HepG2 (cell line): ENCODE measurements around the gene RTCA. TPM values are rescaled to one million over a fixed set of nuclear protein-coding genes. Genes with fewer than 3 reads are reported as not detected.

ENCODE experiments used
- ATF3 ChIP-seq: sonication (generic); formaldehyde crosslinking; IDR thresholded peaks from 2 replicates; pipeline ENCODE4 v1.4.0; 2020; ENCODE audit warnings: missing genetic modification reagents
- FOXK1 ChIP-seq: sonication (generic); formaldehyde crosslinking; IDR thresholded peaks from 2 replicates; pipeline ENCODE4 v1.4.0; 2020; ENCODE audit warnings: low read depth, missing genetic modification reagents, borderline replicate concordance
- FOXP1 ChIP-seq, 2 experiments: fragments of 450-650 bp in 1 of 2; IDR thresholded peaks; 2 replicates each; pipeline ENCODE4 v1.6.1; 2017 to 2018; ENCODE audit warnings: antibody characterized with exemption in 1 of 2
- GABPB1 ChIP-seq: IDR thresholded peaks from 2 replicates; pipeline ENCODE4 v1.6.1; 2016; ENCODE audit warnings: mild to moderate bottlenecking, missing genetic modification reagents, moderate library complexity, missing compliant biosample characterization
- HDAC1 ChIP-seq: sonication (generic); formaldehyde crosslinking; IDR thresholded peaks from 2 replicates; pipeline ENCODE4 v1.5.1; 2020; ENCODE audit warnings: mild to moderate bottlenecking, missing genetic modification reagents
- JDP2 ChIP-seq: sonication (generic); formaldehyde crosslinking; IDR thresholded peaks from 2 replicates; pipeline ENCODE4 v1.8.1; 2022; ENCODE audit warnings: missing genetic modification reagents, borderline replicate concordance
- KDM1A ChIP-seq: IDR thresholded peaks from 2 replicates; pipeline ENCODE4 v1.6.1; 2016; ENCODE audit warnings: missing compliant biosample characterization
- MIER2 ChIP-seq: IDR thresholded peaks from 2 replicates; pipeline ENCODE4 v1.6.1; 2016; ENCODE audit warnings: missing biosample characterization, missing genetic modification reagents
- POGK ChIP-seq: sonication (generic); formaldehyde crosslinking; conservative IDR thresholded peaks from 2 replicates; pipeline ENCODE4 v1.8.0; 2022; ENCODE audit warnings: mild to moderate bottlenecking, moderate library complexity, missing genetic modification reagents
- PRDM15 ChIP-seq: sonication (generic); formaldehyde crosslinking; IDR thresholded peaks from 2 replicates; pipeline ENCODE4 v1.4.0; 2020; ENCODE audit warnings: missing genetic modification reagents
- SMAD3 ChIP-seq: sonication (generic); formaldehyde crosslinking; IDR thresholded peaks from 2 replicates; pipeline ENCODE4 v1.4.0; 2020; ENCODE audit warnings: missing genetic modification reagents
- SMYD3 ChIP-seq: sonication (generic); formaldehyde crosslinking; IDR thresholded peaks from 2 replicates; pipeline ENCODE4 v1.8.1; 2023; ENCODE audit warnings: mild to moderate bottlenecking, missing genetic modification reagents
- STAT5B ChIP-seq: sonication (generic); formaldehyde crosslinking; IDR thresholded peaks from 2 replicates; pipeline ENCODE4 v1.4.0; 2020; ENCODE audit warnings: missing genetic modification reagents
- YY1 ChIP-seq: IDR thresholded peaks from 2 replicates; pipeline ENCODE4 v1.6.1; 2011; ENCODE audit warnings: low read length, low read depth, moderate library complexity, mild to moderate bottlenecking; ENCODE audit not compliant: insufficient read depth, insufficient replicate concordance
- ZNF121 ChIP-seq: sonication (generic); formaldehyde crosslinking; IDR thresholded peaks from 2 replicates; pipeline ENCODE4 v1.5.0; 2020; ENCODE audit warnings: mild to moderate bottlenecking, missing genetic modification reagents
- ZNF292 ChIP-seq: sonication (generic); formaldehyde crosslinking; IDR thresholded peaks from 2 replicates; pipeline ENCODE4 v1.8.1; 2022; ENCODE audit warnings: mild to moderate bottlenecking, low read depth, missing genetic modification reagents, borderline replicate concordance
- ZNF3 ChIP-seq: IDR thresholded peaks from 2 replicates; pipeline ENCODE4 v1.7.0; 2017; ENCODE audit warnings: inconsistent platforms
- ZNF605 ChIP-seq: sonication (generic); formaldehyde crosslinking; IDR thresholded peaks from 2 replicates; pipeline ENCODE4 v1.8.0; 2022; ENCODE audit warnings: mild to moderate bottlenecking, missing genetic modification reagents
- ZNF672 ChIP-seq: sonication (generic); formaldehyde crosslinking; IDR thresholded peaks from 2 replicates; pipeline ENCODE4 v1.8.1; 2022; ENCODE audit warnings: missing genetic modification reagents
- polyA plus RNA-seq, 8 experiments: library from polyadenylated mRNA; depleted of rRNA in 3 of 8; stranded (reverse) in 7 of 8; unstranded in 1 of 8; fragments of >200 nt; fragmentation: Illumina TruSeq in 4 of 8; extraction: Trizol in 4 of 8; gene quantifications; 2 replicates each; pipeline versions ENCODE4 v1.2.1 to v1.2.3, GENCODE V29; 2011 to 2016; ENCODE audit warnings: low read depth in 4 of 8, missing spikeins in 1 of 8, mixed read lengths in 1 of 8; ENCODE audit not compliant: insufficient read depth in 1 of 8
- total RNA-seq, 5 experiments: library from RNA; depleted of rRNA; stranded (reverse); fragments of >200 nt; fragmentation: Illumina TruSeq; extraction: Trizol; gene quantifications; 2 replicates each; pipeline ENCODE4 v1.2.3, GENCODE V29; 2016; ENCODE audit warnings: low read depth in 1 of 5
- TF ChIP-seq, protein P1 (sequence below): sonication (generic); formaldehyde crosslinking; conservative IDR thresholded peaks from 2 replicates; pipeline ENCODE4 v1.8.0; 2022; ENCODE audit warnings: missing genetic modification reagents
- TF ChIP-seq, protein P2 (sequence below): sonication (generic); formaldehyde crosslinking; IDR thresholded peaks from 2 replicates; pipeline ENCODE4 v1.4.0; 2020; ENCODE audit warnings: missing genetic modification reagents
- TF ChIP-seq, protein P3 (sequence below): IDR thresholded peaks from 2 replicates; pipeline ENCODE4 v1.6.1; 2012; ENCODE audit warnings: low read depth, low read length, improper control_type of control experiment

RTCA gene
- total and polyA plus RNA-seq, 2 of the 13 experiments (the other 11 are each of a cell fraction or from before 2014, with no cell fraction given): 22.7 to 31.0 TPM

- TF ChIP-seq, protein P1, sequence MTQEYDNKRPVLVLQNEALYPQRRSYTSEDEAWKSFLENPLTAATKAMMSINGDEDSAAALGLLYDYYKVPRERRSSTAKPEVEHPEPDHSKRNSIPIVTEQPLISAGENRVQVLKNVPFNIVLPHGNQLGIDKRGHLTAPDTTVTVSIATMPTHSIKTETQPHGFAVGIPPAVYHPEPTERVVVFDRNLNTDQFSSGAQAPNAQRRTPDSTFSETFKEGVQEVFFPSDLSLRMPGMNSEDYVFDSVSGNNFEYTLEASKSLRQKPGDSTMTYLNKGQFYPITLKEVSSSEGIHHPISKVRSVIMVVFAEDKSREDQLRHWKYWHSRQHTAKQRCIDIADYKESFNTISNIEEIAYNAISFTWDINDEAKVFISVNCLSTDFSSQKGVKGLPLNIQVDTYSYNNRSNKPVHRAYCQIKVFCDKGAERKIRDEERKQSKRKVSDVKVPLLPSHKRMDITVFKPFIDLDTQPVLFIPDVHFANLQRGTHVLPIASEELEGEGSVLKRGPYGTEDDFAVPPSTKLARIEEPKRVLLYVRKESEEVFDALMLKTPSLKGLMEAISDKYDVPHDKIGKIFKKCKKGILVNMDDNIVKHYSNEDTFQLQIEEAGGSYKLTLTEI (CRISPR knock-in tag): no peak
- TF ChIP-seq HDAC1: no peak
- TF ChIP-seq ZNF3 (CRISPR knock-in tag): no peak
- TF ChIP-seq POGK (CRISPR knock-in tag): peak; percentile 100
- no peak for TF ChIP-seq JDP2 (CRISPR knock-in tag)
- TF ChIP-seq YY1: no peak
- TF ChIP-seq PRDM15 (CRISPR knock-in tag): no peak
- TF ChIP-seq, protein P2, sequence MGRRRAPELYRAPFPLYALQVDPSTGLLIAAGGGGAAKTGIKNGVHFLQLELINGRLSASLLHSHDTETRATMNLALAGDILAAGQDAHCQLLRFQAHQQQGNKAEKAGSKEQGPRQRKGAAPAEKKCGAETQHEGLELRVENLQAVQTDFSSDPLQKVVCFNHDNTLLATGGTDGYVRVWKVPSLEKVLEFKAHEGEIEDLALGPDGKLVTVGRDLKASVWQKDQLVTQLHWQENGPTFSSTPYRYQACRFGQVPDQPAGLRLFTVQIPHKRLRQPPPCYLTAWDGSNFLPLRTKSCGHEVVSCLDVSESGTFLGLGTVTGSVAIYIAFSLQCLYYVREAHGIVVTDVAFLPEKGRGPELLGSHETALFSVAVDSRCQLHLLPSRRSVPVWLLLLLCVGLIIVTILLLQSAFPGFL: no peak
- no peak for TF ChIP-seq GABPB1 (CRISPR knock-in tag)
- no peak for TF ChIP-seq ZNF672
- TF ChIP-seq, protein P3, sequence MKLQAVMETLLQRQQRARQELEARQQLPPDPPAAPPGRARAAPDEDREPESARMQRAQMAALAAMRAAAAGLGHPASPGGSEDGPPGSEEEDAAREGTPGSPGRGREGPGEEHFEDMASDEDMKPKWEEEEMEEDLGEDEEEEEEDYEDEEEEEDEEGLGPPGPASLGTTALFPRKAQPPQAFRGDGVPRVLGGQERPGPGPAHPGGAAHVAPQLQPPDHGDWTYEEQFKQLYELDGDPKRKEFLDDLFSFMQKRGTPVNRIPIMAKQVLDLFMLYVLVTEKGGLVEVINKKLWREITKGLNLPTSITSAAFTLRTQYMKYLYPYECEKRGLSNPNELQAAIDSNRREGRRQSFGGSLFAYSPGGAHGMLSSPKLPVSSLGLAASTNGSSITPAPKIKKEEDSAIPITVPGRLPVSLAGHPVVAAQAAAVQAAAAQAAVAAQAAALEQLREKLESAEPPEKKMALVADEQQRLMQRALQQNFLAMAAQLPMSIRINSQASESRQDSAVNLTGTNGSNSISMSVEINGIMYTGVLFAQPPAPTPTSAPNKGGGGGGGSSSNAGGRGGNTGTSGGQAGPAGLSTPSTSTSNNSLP: no peak
- TF ChIP-seq MIER2 (CRISPR knock-in tag): no peak
- no peak for TF ChIP-seq ATF3 (CRISPR knock-in tag)
- no peak for TF ChIP-seq SMYD3
- no peak for TF ChIP-seq ZNF605
- TF ChIP-seq STAT5B (CRISPR knock-in tag): no peak
- 0 out of 2 replicates have a peak, but pooled peaks have one; percentile 23 for TF ChIP-seq KDM1A
- TF ChIP-seq FOXP1 (IDR thresholded peaks at IDR 0.05): no peak
- TF ChIP-seq FOXP1 (CRISPR knock-in tag; IDR thresholded peaks at IDR 0.05): no peak
- no peak for TF ChIP-seq SMAD3 (CRISPR knock-in tag)
- TF ChIP-seq ZNF292 (CRISPR knock-in tag): no peak
- TF ChIP-seq ZNF121 (CRISPR knock-in tag): no peak
- no peak for TF ChIP-seq FOXK1 (CRISPR knock-in tag)
These were observed 55.1 kb downstream of the RTCA start (continued) for GRCh38 chr1:100321100-100321493.
